HepG2 (cell line): ENCODE results near the gene MCFD2. TPM values are rescaled to one million over a fixed set of nuclear protein-coding genes. Genes with fewer than 3 reads are reported as not detected.

Experiments
- ATAC-seq: fragments of 200-7000 bp; cut with Tn5 transposase; 3 replicates; pipeline ENCODE4 v1.9.1; 2020; ENCODE audit warnings: mild to moderate bottlenecking, moderate library complexity
- BruUV-seq: library from RNA; stranded (reverse); fragments of 400-500 nt; replicated peaks from 2 replicates; lab custom pipeline; 2021; lab: Mats Ljungman, UMichigan
- CTCF ChIA-PET: fragments of 300-600 bp; formaldehyde crosslinking; extraction: SDS; loops from one replicate; lab custom pipeline; 2021; ENCODE audit warnings: low total read pairs, inconsistent platforms, low intra/inter-chr PET ratio; lab: Yijun Ruan, JAX
- POLR2A ChIA-PET: fragments of 350-600 bp; sonication (Branson Sonifier 250); formaldehyde crosslinking; loops from one replicate; lab custom pipeline; 2020; ENCODE audit warnings: antibody characterized with exemption, inconsistent platforms; lab: Yijun Ruan, JAX
- DNase-seq: peaks from one replicate; pipeline ENCODE4 v3.0.0-alpha.2; 2015; ENCODE audit warnings: low spot score
- FAIRE-seq: peaks from 3 replicates; lab custom pipeline; 2011; peaks lifted over from hg19 to GRCh38; lab: Jason Lieb, UNC
- H2AFZ ChIP-seq: one replicate; pipeline ENCODE4 v1.6.1; 2011; ENCODE audit warnings: low read length, inconsistent platforms
- H3K27ac ChIP-seq: fragments of 300-600 bp; 3 replicates; pipeline ENCODE4 v1.8.0; 2011; ENCODE audit warnings: mixed run types, mild to moderate bottlenecking, mixed read lengths, low read length, inconsistent platforms; ENCODE audit not compliant: insufficient read depth; ENCODE audit errors: extremely low read length
- H3K27me3 ChIP-seq, 2 experiments: fragments of 200-600 bp in 1 of 2; 2 replicates in 1 of 2; 3 replicates in 1 of 2; pipeline versions ENCODE4 v1.6.0 to v1.8.0; 2011; ENCODE audit warnings: low read length in 2 of 2, mild to moderate bottlenecking in 2 of 2, moderate library complexity in 2 of 2, inconsistent platforms in 1 of 2; ENCODE audit not compliant: insufficient read depth in 2 of 2, control insufficient read depth in 1 of 2
- H3K36me3 ChIP-seq, 2 experiments: fragments of 200-600 bp in 1 of 2; replicated peaks in 1 of 2; 2 replicates in 1 of 2; 3 replicates in 1 of 2; pipeline versions ENCODE4 v1.5.1 to v1.8.0; 2011; ENCODE audit warnings: low read length in 2 of 2, inconsistent platforms in 1 of 2; ENCODE audit not compliant: insufficient read depth in 2 of 2, control insufficient read depth in 1 of 2
- H3K4me1 ChIP-seq: 2 replicates; pipeline ENCODE4 v1.5.1; 2012; ENCODE audit warnings: low read length, inconsistent platforms; ENCODE audit not compliant: insufficient read depth
- H3K4me2 ChIP-seq: 2 replicates; pipeline ENCODE4 v1.6.0; 2011; ENCODE audit warnings: low read depth, low read length, inconsistent platforms
- H3K4me3 ChIP-seq, 3 experiments: fragments of 200-600 bp in 1 of 3; sonication (generic), shearing (Covaris generic) in 1 of 3; replicated peaks in 1 of 3; 2 replicates each; pipeline ENCODE4 v1.5.1; 2011 to 2016; ENCODE audit warnings: low read length in 3 of 3, inconsistent platforms in 2 of 3, low read depth in 2 of 3, mild to moderate bottlenecking in 2 of 3, control low read depth in 1 of 3, mixed read lengths in 1 of 3; ENCODE audit not compliant: insufficient read depth in 1 of 3
- H3K79me2 ChIP-seq: one replicate; pipeline ENCODE4 v1.6.1; 2011; ENCODE audit warnings: low read length, inconsistent platforms; ENCODE audit not compliant: insufficient read depth
- H3K9ac ChIP-seq: 2 replicates; pipeline ENCODE4 v1.6.0; 2011; ENCODE audit warnings: mild to moderate bottlenecking, low read depth, low read length, inconsistent platforms; ENCODE audit not compliant: insufficient read depth
- H3K9me3 ChIP-seq: 2 replicates; pipeline ENCODE4 v1.5.1; 2012; ENCODE audit warnings: mild to moderate bottlenecking, low read length
- H4K20me1 ChIP-seq: 2 replicates; pipeline ENCODE4 v1.6.0; 2011; ENCODE audit warnings: inconsistent platforms, mild to moderate bottlenecking, low read length, moderate library complexity; ENCODE audit not compliant: insufficient read depth
- ATF2 ChIP-seq: sonication (generic); formaldehyde crosslinking; IDR thresholded peaks from 2 replicates; pipeline ENCODE4 v1.4.0; 2020; ENCODE audit warnings: missing genetic modification reagents
- ATF5 ChIP-seq: sonication (generic); formaldehyde crosslinking; IDR thresholded peaks from 2 replicates; pipeline ENCODE4 v1.4.0; 2020; ENCODE audit warnings: mild to moderate bottlenecking, low read depth, missing genetic modification reagents
- CSRNP1 ChIP-seq: sonication (generic); formaldehyde crosslinking; IDR thresholded peaks from 2 replicates; pipeline ENCODE4 v1.8.1; 2023; ENCODE audit warnings: mild to moderate bottlenecking, missing genetic modification reagents
- GTF3A ChIP-seq: sonication (generic); formaldehyde crosslinking; conservative IDR thresholded peaks from 2 replicates; pipeline ENCODE4 v1.4.0; 2020; ENCODE audit warnings: mild to moderate bottlenecking, missing genetic modification reagents
- HBP1 ChIP-seq: IDR thresholded peaks from 2 replicates; pipeline ENCODE4 v1.6.1; 2016; ENCODE audit warnings: low read depth, control low read depth
- JUN ChIP-seq: sonication (generic); formaldehyde crosslinking; IDR thresholded peaks from 2 replicates; pipeline ENCODE4 v1.4.0; 2020; ENCODE audit warnings: mild to moderate bottlenecking, missing genetic modification reagents
- PITX1 ChIP-seq: sonication (generic); formaldehyde crosslinking; IDR thresholded peaks from 2 replicates; pipeline ENCODE4 v1.5.1; 2020; ENCODE audit warnings: mild to moderate bottlenecking, missing genetic modification reagents
- POLR2G ChIP-seq: fragments of 200-400 bp; formaldehyde crosslinking; IDR thresholded peaks from 2 replicates; pipeline ENCODE4 v1.6.1; 2018; ENCODE audit warnings: mild to moderate bottlenecking, low read depth, low read length, moderate library complexity
- SMARCE1 ChIP-seq: fragments of 450-650 bp; IDR thresholded peaks from 2 replicates; pipeline ENCODE4 v1.6.1; 2017; ENCODE audit warnings: borderline replicate concordance
- SNAI1 ChIP-seq: sonication (generic); formaldehyde crosslinking; IDR thresholded peaks from 2 replicates; pipeline ENCODE4 v1.5.0; 2020; ENCODE audit warnings: mild to moderate bottlenecking, missing genetic modification reagents, borderline replicate concordance
- TIGD3 ChIP-seq: sonication (generic); formaldehyde crosslinking; IDR thresholded peaks from 2 replicates; pipeline ENCODE4 v1.5.1; 2020; ENCODE audit warnings: mild to moderate bottlenecking, missing genetic modification reagents, borderline replicate concordance
- U2AF1 ChIP-seq: fragments of 200-400 bp; formaldehyde crosslinking; optimal IDR thresholded peaks from 2 replicates; pipeline ENCODE3; 2017; ENCODE audit warnings: mild to moderate bottlenecking, low read depth, low read length
- WIZ ChIP-seq: sonication (generic); formaldehyde crosslinking; IDR thresholded peaks from 2 replicates; pipeline ENCODE4 v1.5.1; 2020; ENCODE audit warnings: mild to moderate bottlenecking, missing genetic modification reagents
- ZEB1 ChIP-seq: IDR thresholded peaks from 2 replicates; pipeline ENCODE4 v1.6.1; 2012; ENCODE audit warnings: mild to moderate bottlenecking, low read depth, inconsistent platforms; ENCODE audit not compliant: insufficient replicate concordance
- ZNF614 ChIP-seq: IDR thresholded peaks from 2 replicates; pipeline ENCODE4 v1.6.1; 2018; ENCODE audit warnings: missing biosample characterization, missing genetic modification reagents, inconsistent platforms, borderline replicate concordance
- ZNF775 ChIP-seq: sonication (generic); formaldehyde crosslinking; IDR thresholded peaks from 2 replicates; pipeline ENCODE4 v1.4.0; 2020; ENCODE audit warnings: missing genetic modification reagents, mild to moderate bottlenecking, moderate library complexity, borderline replicate concordance
- WGBS: methylation state at CpG from one replicate; pipeline ENCODE4 v1.1.6; 2017; ENCODE audit warnings: low lambda C conversion rate; 5-methylcytosine and 5-hydroxymethylcytosine counted together
- in situ Hi-C: cut with HindIII; loops from 2 replicates; pipeline ENCODE4 v1.10.0; 2017; ENCODE audit warnings: low pct_unique_long_range_greater_than_20kb; ENCODE audit not compliant: extremely low pct_ligation_motif_present
- intact Hi-C: fragments of 100-400 bp; cut with micrococcal nuclease; formaldehyde crosslinking; loops from one replicate; pipeline ENCODE4 v1.10.0; 2022; ENCODE audit not compliant: unreplicated experiment
- polyA plus RNA-seq, 8 experiments: library from polyadenylated mRNA; depleted of rRNA in 3 of 8; stranded (reverse) in 7 of 8; unstranded in 1 of 8; fragments of >200 nt; fragmentation: Illumina TruSeq in 4 of 8; extraction: Trizol in 4 of 8; gene quantifications; 2 replicates each; pipeline versions ENCODE4 v1.2.1 to v1.2.3, GENCODE V29; 2011 to 2016; ENCODE audit warnings: low read depth in 4 of 8, missing spikeins in 1 of 8, mixed read lengths in 1 of 8; ENCODE audit not compliant: insufficient read depth in 1 of 8
- total RNA-seq, 5 experiments: library from RNA; depleted of rRNA; stranded (reverse); fragments of >200 nt; fragmentation: Illumina TruSeq; extraction: Trizol; gene quantifications; 2 replicates each; pipeline ENCODE4 v1.2.3, GENCODE V29; 2016; ENCODE audit warnings: low read depth in 1 of 5

MCFD2 gene
- total and polyA plus RNA-seq, 2 of the 13 experiments (the other 11 are each of a cell fraction or from before 2014, with no cell fraction given): 183 to 232 TPM

- Histone ChIP-seq H3K36me3 (no peaks in the 10 kb centered on the region; a peak in 1 of 5 replicates), H3K9ac (no peak overlapping the region), H3K27ac (no peak overlapping the region), H3K9me3 (no peaks in the 10 kb centered on the region), H4K20me1 (no peaks in the 10 kb centered on the region), H3K4me3 (no peak overlapping the region), H2AFZ (no peak overlapping the region), H3K79me2 (no peaks in the 10 kb centered on the region), H3K27me3 (no peaks in the 10 kb centered on the region), H3K4me1 (no peaks in the 10 kb centered on the region), H3K4me2 (no peak overlapping the region)
- ATAC-seq (no peak; the same call in 2 of the 3 replicates), FAIRE-seq (no peak), DNase-seq (no peak)
- intact Hi-C loops: no loop called here
- ChIA-PET POLR2A (no interaction called here), CTCF (interaction anchor here (0.6 kb wide), 1 partner anchor 10 kb away, joined by 3 read pairs; no protein-coding TSS in a partner anchor)
- TF ChIP-seq GTF3A (CRISPR knock-in tag) (no peak), ATF5 (CRISPR knock-in tag) (no peak), ZNF614 (CRISPR knock-in tag) (no peak), SNAI1 (no peak), ZEB1 (no peak), WIZ (CRISPR knock-in tag) (no peak), CSRNP1 (CRISPR knock-in tag) (no peak), ZNF775 (CRISPR knock-in tag) (no peak), SMARCE1 (no peak), POLR2G (no peak), PITX1 (CRISPR knock-in tag) (no peak), U2AF1 (no peak), JUN (CRISPR knock-in tag) (no peak), TIGD3 (CRISPR knock-in tag) (no peak), ATF2 (CRISPR knock-in tag) (no peak), HBP1 (no peak)
- 89% methylated on average over 17 of the region's 17 CpGs for WGBS
- in situ Hi-C loops: no loop called here
- no TSS peak for BruUV-seq
These were observed 16.6 kb downstream of the MCFD2 start for GRCh38 chr2:46899053-46899452.
